Cardiac septum (tissue), 1 donor: ENCODE results near the gene ITIH2. TPM values are rescaled to one million over a fixed set of nuclear protein-coding genes. Genes with fewer than 3 reads are reported as not detected.
A peak's percentile ranks its signal among the peaks of the same experiment; 100 is the strongest.
"Not testable (repeated sequence)": the region's sequence is repeated elsewhere in the genome, so short reads cannot be mapped to it uniquely, and the experiment has no call there.

Experiments used
- DNase-seq: peaks from one replicate; pipeline ENCODE4 v3.0.0-alpha.2; 2020; ENCODE audit warnings: low spot score
- intact Hi-C: fragments of 100-400 bp; cut with DNase I; formaldehyde crosslinking; loops from one replicate; pipeline ENCODE4 v1.14.0; 2022
- long read RNA-seq: library from polyadenylated mRNA; unstranded; transcript quantifications from one replicate; pipeline ENCODE4 v2.0.0, GENCODE V29; 2021
- total RNA-seq: library from RNA; stranded (reverse); fragmentation: NEBNext Ultra II Directional; extraction: Animal tissue kit (Norgen Biotek cat#: 25700); gene quantifications from one replicate; pipeline ENCODE4 v1.2.1, GENCODE V29; 2021
- donor health status: DM: no; HTN: no; CAD: no.

The ITIH2 gene
- total RNA-seq = not detected
- long read RNA-seq = 0 reads

DNA sequence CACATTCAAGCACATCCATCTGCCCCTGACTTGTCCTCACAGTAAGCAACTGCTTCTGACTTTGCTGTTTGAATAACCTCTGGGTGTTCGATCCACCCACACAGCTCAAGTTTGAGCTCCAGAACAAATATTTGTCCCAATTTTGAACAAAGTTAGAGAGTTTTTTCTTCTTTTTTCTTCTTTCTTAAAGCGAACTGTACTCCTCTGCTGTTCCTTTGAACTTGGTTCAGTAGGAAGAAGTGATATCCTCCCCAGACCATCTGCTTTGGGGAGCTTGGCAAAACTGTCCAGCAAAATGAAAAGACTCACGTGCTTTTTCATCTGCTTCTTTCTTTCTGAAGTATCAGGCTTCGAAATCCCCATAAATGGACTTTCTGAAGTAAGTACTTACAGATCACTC is at the start of gene ITIH2:
TSS of gene ITIH2 (plus strand) at position 177 of the 400 bp plus-strand sequence. CDS start at position 296, 119 bp downstream.
- intact Hi-C loops = no loop called here

GRCh38 chr10:7657079-7657478 is 46.0 kb upstream of the ITIH2 start:
- intact Hi-C loops, DNase-seq: not testable (repeated sequence)

More for the DNA sequence above, at the start of gene ITIH2:
- DNase-seq = no peak

DNA sequence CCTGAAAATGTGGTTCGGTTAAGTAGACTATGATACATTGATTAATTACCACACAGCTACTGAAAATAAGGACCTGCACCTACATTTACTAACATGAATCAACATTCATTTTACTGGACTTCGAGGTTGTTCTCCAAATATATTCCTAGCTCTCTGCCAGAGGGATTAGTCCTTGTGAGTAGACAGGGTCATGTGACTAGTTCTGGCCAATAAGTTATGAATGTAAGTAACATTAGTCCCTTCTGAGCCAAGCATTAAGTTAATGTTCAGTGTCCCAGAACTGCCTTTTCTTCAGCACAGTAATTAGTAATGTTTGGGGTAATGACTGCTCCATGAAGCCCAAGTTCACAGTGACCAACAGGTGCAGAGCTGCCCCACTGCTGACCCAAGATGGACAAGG is 45.6 kb upstream of the ITIH2 start:
- intact Hi-C loops = no loop called here
- no peak for DNase-seq

DNA sequence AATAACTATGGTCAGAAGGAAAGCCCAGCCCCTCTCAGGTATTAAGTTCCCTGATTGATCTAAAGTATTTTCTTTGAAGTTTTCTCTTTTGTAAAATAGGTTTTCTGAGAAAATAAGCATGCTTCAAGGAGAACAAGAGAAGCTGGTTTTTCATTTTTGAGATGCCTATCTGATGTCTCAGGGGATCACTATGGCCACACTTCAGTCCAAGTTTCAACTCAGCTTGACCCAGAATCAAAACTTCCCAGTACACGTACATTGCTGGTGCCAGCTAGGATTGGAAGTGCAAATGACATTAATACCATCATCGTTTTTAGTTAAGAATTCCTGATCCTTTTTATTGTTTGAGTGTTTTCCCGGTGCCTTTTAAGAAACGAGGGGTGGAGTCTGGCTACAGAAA is 43.6 kb upstream of the ITIH2 start:
- DNase-seq = no peak
- intact Hi-C loops = no loop called here

- intact Hi-C loops = no loop called here
- DNase-seq = no peak
Observed at GRCh38 chr10:7662522-7662921, 40.6 kb upstream of the ITIH2 start.

GRCh38 chr10:7664707-7665106 is 38.4 kb upstream of the ITIH2 start:
- no peak for DNase-seq
- intact Hi-C loops = no loop called here

DNA sequence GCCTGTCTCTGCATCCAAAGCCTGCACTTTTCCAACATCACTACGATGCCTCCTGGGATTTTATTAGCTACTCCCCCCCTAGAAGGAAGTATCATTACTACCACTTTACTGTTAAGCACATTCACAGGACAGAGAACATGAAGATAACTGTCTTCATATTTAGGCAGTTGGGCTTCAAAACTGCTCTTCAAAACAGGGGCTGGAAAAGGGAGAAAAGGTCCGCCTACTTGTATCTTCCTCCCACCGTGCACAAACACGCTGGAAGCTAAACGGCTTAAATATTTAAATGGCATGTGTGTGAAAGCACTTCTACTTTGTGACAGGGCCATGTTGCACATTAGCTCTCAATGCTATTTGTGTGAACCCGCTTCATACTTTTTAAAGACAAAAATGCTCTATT is 37.3 kb upstream of the ITIH2 start:
- intact Hi-C loops = no loop called here
- DNase-seq = no peak

GRCh38 chr10:7666253-7667023 is 36.7 kb upstream of the ITIH2 start, which contains the start of gene ITIH5:
TSS of gene ITIH5 (minus strand) at chr10:7666966. CDS start at chr10:7666892, 74 bp downstream.
- intact Hi-C loops = no loop called here
- DNase-seq = no peak

GRCh38 chr10:7667262-7668141 is 35.6 kb upstream of the ITIH2 start:
- DNase-seq = no peak
- intact Hi-C loops = no loop called here

- no peak for DNase-seq
- intact Hi-C loops = no loop called here
Observed at GRCh38 chr10:7670157-7670556, 33.0 kb upstream of the ITIH2 start.

GRCh38 chr10:7672341-7673134 is 30.6 kb upstream of the ITIH2 start:
- intact Hi-C loops = no loop called here
- DNase-seq = no peak

DNA sequence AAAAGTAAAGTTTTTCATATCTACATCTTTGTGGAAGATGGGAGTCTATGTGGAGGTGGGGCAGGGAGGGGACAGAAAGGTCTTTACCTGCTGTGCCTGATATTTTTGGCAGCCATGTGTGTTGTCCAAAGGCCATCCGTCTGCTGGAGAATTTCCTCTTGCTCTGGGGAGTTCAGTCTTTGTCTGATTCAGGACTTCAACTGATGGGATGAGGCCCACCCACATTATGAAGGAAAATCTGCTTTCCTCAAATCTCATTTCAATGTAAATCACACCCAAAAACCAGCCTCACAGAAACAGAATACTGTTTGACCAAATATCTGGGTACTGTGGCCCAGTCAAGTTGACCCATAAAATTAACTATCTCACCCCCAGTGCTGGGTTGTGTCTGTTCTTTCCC is 23.9 kb upstream of the ITIH2 start:
- intact Hi-C loops = no loop called here
- no peak for DNase-seq

- intact Hi-C loops, DNase-seq: not testable (repeated sequence)
Observed at GRCh38 chr10:7680078-7680477, 23.0 kb upstream of the ITIH2 start.

- intact Hi-C loops = loop anchor here (1.0 kb wide), 1 partner anchor 161 kb away; no protein-coding TSS in a partner anchor
- DNase-seq = no peak
Observed at GRCh38 chr10:7686351-7687171, 16.6 kb upstream of the ITIH2 start.

GRCh38 chr10:7687228-7687907 is 15.7 kb upstream of the ITIH2 start:
- intact Hi-C loops = loop anchor here (1.0 kb wide), 1 partner anchor 162 kb away; no protein-coding TSS in a partner anchor
- DNase-seq = peak; percentile 85

- DNase-seq = no peak
- intact Hi-C loops = no loop called here
Observed at GRCh38 chr10:7689591-7689990, 13.5 kb upstream of the ITIH2 start.

- DNase-seq, intact Hi-C loops: not testable (repeated sequence)
Observed at GRCh38 chr10:7690885-7691597, 12.1 kb upstream of the ITIH2 start.

DNA sequence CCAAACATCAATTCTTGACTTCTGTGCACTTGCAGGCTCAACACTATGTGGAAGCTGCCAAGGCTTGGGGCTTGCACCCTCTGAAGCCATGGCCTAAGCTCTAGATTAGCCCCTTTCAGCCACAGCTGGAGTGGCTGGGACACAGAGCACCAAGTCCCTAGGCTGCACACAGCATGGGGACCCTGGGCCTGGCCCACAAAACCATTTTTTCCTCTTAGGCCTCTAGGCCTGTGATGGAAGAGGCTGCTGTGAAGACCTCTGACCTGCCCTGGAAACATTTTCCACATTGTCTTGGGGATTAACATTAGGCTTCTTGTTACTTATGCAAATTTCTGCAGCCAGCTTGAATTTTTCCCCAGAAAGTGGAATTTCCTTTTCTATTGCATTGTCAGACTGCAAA is 10.7 kb upstream of the ITIH2 start:
- DNase-seq, intact Hi-C loops: not testable (repeated sequence)
